Naive B cell (primary cell): Measurements from ENCODE around the gene PDP2. TPM values are rescaled to one million over a fixed set of nuclear protein-coding genes. Genes with fewer than 3 reads are reported as not detected.
A peak's percentile ranks its signal among the peaks of the same experiment; 100 is the strongest.
"Not testable (repeated sequence)": the region's sequence is repeated elsewhere in the genome, so short reads cannot be mapped to it uniquely, and the experiment has no call there.

Experiments used
- ATAC-seq, 2 donors: fragments of 150-1000 bp; cut with Tn5 transposase; 2 replicates each; pipeline ENCODE4 v1.10.0; 2021; ENCODE audit warnings: low read depth in 2 of 2, mild to moderate bottlenecking in 2 of 2, moderate library complexity in 2 of 2
- DNase-seq: peaks from one replicate; pipeline ENCODE4 v3.0.0; 2022
- H3K27ac Mint-ChIP-seq, 6 donors: one replicate each; pipeline ENCODE4 v1.8.0; 2020 to 2022; ENCODE audit warnings: mild to moderate bottlenecking in 6 of 6, mixed read lengths in 6 of 6, moderate library complexity in 5 of 6, inconsistent platforms in 2 of 6
- H3K27me3 Mint-ChIP-seq, 3 donors: one replicate each; pipeline ENCODE4 v1.8.0; 2021 to 2022; ENCODE audit warnings: mixed read lengths in 3 of 3, mild to moderate bottlenecking in 1 of 3
- H3K36me3 Mint-ChIP-seq, 2 donors: one replicate each; pipeline ENCODE4 v1.8.0; 2020 to 2022; ENCODE audit warnings: mixed read lengths in 2 of 2, inconsistent platforms in 1 of 2, mild to moderate bottlenecking in 1 of 2
- H3K4me1 Mint-ChIP-seq, 3 donors: one replicate each; pipeline ENCODE4 v1.8.0; 2020 to 2022; ENCODE audit warnings: mixed read lengths in 3 of 3, inconsistent platforms in 1 of 3, mild to moderate bottlenecking in 1 of 3, moderate library complexity in 1 of 3
- H3K4me3 Mint-ChIP-seq, 8 donors: one replicate each; pipeline ENCODE4 v1.8.0; 2020 to 2022; ENCODE audit warnings: mild to moderate bottlenecking in 8 of 8, mixed read lengths in 8 of 8, moderate library complexity in 8 of 8, inconsistent platforms in 2 of 8
- H3K9me3 Mint-ChIP-seq, 7 donors: one replicate each; pipeline ENCODE4 v1.8.0; 2020 to 2022; ENCODE audit warnings: mixed read lengths in 7 of 7, mild to moderate bottlenecking in 5 of 7, inconsistent platforms in 2 of 7, moderate library complexity in 1 of 7
- polyA plus RNA-seq, 6 donors: library from polyadenylated mRNA; unstranded; fragments of 300-500 nt; fragmentation: Illumina TruSeq; gene quantifications; one replicate each; pipeline ENCODE4 v1.2.3, GENCODE V29; 2021; ENCODE audit warnings: low read depth in 6 of 6

PDP2 gene
- polyA plus RNA-seq, 6 donors from 2014 or later, result 1.4 to 5.8 (median 1.8) TPM

GRCh38 chr16:66858740-66859396, 21.4 kb upstream of the PDP2 start:
- Mint-ChIP-seq H3K36me3 (no peaks in the 10 kb centered on the region), H3K4me1 (no peaks in the 10 kb centered on the region), H3K9me3 (no peaks in the 10 kb centered on the region), H3K27me3 (peaks cover 3 to 7% (median 5%) of the 10 kb centered on the region in 3 donors), H3K4me3 (no peak overlapping the region), H3K27ac (no peak overlapping the region)
- no peak for DNase-seq
- no peak for ATAC-seq

- ATAC-seq (no peak), DNase-seq (no peak)
- Mint-ChIP-seq H3K36me3 (no peaks in the 10 kb centered on the region), H3K27ac (no peak overlapping the region), H3K4me1 (no peaks in the 10 kb centered on the region), H3K27me3 (peaks cover 0 to 5% (median 3%) of the 10 kb centered on the region in 3 donors), H3K4me3 (no peak overlapping the region), H3K9me3 (no peaks in the 10 kb centered on the region)
Observed at GRCh38 chr16:66859397-66860068, 20.8 kb upstream of the PDP2 start.

GRCh38 chr16:66862023-66862520, 18.2 kb upstream of the PDP2 start:
- no peak overlapping the region for H3K27ac Mint-ChIP-seq
- no peaks in the 10 kb centered on the region for H3K4me1 Mint-ChIP-seq
- H3K27me3 Mint-ChIP-seq, result peaks cover 0 to 10% (median 3%) of the 10 kb centered on the region in 3 donors
- ATAC-seq (no peak), DNase-seq (no peak)
- no peaks in the 10 kb centered on the region for H3K36me3 Mint-ChIP-seq
- no peaks in the 10 kb centered on the region for H3K9me3 Mint-ChIP-seq
- no peak overlapping the region for H3K4me3 Mint-ChIP-seq

- ATAC-seq, result no peak
- Mint-ChIP-seq H3K27me3 (peaks cover 8 to 17% (median 8%) of the 10 kb centered on the region in 3 donors), H3K36me3 (no peaks in the 10 kb centered on the region), H3K9me3 (no peaks in the 10 kb centered on the region), H3K27ac (no peak overlapping the region), H3K4me1 (peaks cover 2 to 6% (median 4%) of the 10 kb centered on the region in 3 donors), H3K4me3 (no peak overlapping the region)
- no peak for DNase-seq
Observed at GRCh38 chr16:66863707-66864106, 16.6 kb upstream of the PDP2 start.

- ATAC-seq (no peak), DNase-seq (no peak)
- H3K9me3 Mint-ChIP-seq, result no peaks in the 10 kb centered on the region
- H3K4me3 Mint-ChIP-seq, result no peak overlapping the region
- peaks cover 17 to 22% (median 17%) of the 10 kb centered on the region in 3 donors for H3K4me1 Mint-ChIP-seq
- H3K27me3 Mint-ChIP-seq, result peaks cover 8 to 12% (median 8%) of the 10 kb centered on the region in 3 donors
- no peaks in the 10 kb centered on the region for H3K36me3 Mint-ChIP-seq
- H3K27ac Mint-ChIP-seq, result no peak overlapping the region
Observed at GRCh38 chr16:66869424-66869823, 10.9 kb upstream of the PDP2 start.

GRCh38 chr16:66871363-66871762, 9.0 kb upstream of the PDP2 start:
- not testable (repeated sequence) for H3K36me3 Mint-ChIP-seq, DNase-seq, H3K9me3 Mint-ChIP-seq, H3K27me3 Mint-ChIP-seq, ATAC-seq
- H3K4me1 Mint-ChIP-seq, result peaks cover 17 to 22% (median 18%) of the 10 kb centered on the region in 3 donors
- peak overlapping the region in 1 of 8 donors; percentile 33 for H3K4me3 Mint-ChIP-seq
- peak overlapping the region in 1 of 6 donors; percentile 30 for H3K27ac Mint-ChIP-seq

GRCh38 chr16:66871840-66872239, 8.5 kb upstream of the PDP2 start:
- DNase-seq (no peak), ATAC-seq (no peak)
- H3K4me3 Mint-ChIP-seq, result peak overlapping the region in 2 of 8 donors; percentile 18 to 33
- H3K9me3 Mint-ChIP-seq, result no peaks in the 10 kb centered on the region
- peaks cover 17 to 22% (median 18%) of the 10 kb centered on the region in 3 donors for H3K4me1 Mint-ChIP-seq
- no peaks in the 10 kb centered on the region for H3K36me3 Mint-ChIP-seq
- peak overlapping the region in 1 of 6 donors; percentile 16 for H3K27ac Mint-ChIP-seq
- H3K27me3 Mint-ChIP-seq, result peaks cover 6 to 8% (median 8%) of the 10 kb centered on the region in 3 donors

- Mint-ChIP-seq H3K27ac (no peak overlapping the region), H3K9me3 (no peaks in the 10 kb centered on the region), H3K27me3 (peaks cover 6 to 8% (median 6%) of the 10 kb centered on the region in 3 donors), H3K4me3 (peak overlapping the region in 7 of 8 donors; percentile 65 to 90 (median 76)), H3K36me3 (no peaks in the 10 kb centered on the region), H3K4me1 (peaks cover 16 to 21% (median 18%) of the 10 kb centered on the region in 3 donors)
- ATAC-seq (no peak), DNase-seq (no peak)
Observed at GRCh38 chr16:66872559-66872942, 7.8 kb upstream of the PDP2 start.

GRCh38 chr16:66872943-66873684, 7.2 kb upstream of the PDP2 start:
- DNase-seq (peak; percentile 80), ATAC-seq (peak; percentile 91 to 92)
- Mint-ChIP-seq H3K27me3 (peaks cover 0 to 3% (median under 1%) of the 10 kb centered on the region in 3 donors), H3K36me3 (no peaks in the 10 kb centered on the region), H3K27ac (peak overlapping the region in 3 of 6 donors; percentile 22 to 54 (median 41)), H3K4me3 (peak overlapping the region; percentile 65 to 90 (median 81)), H3K9me3 (no peaks in the 10 kb centered on the region), H3K4me1 (peaks cover 12 to 16% (median 16%) of the 10 kb centered on the region in 3 donors)

- DNase-seq, result no peak
- Mint-ChIP-seq H3K4me1 (peaks cover 12 to 20% (median 16%) of the 10 kb centered on the region in 3 donors), H3K9me3 (no peaks in the 10 kb centered on the region), H3K27ac (peak overlapping the region in 1 of 6 donors; percentile 41), H3K27me3 (peaks cover 0 to 3% (median 0%) of the 10 kb centered on the region in 3 donors), H3K36me3 (no peaks in the 10 kb centered on the region), H3K4me3 (peak overlapping the region in 2 of 8 donors; percentile 62 to 65)
- no peak for ATAC-seq
Observed at GRCh38 chr16:66873685-66874055, 6.6 kb upstream of the PDP2 start.

GRCh38 chr16:66874079-66874775, 6.1 kb upstream of the PDP2 start:
- peak overlapping the region in 3 of 8 donors; percentile 43 to 62 (median 52) for H3K4me3 Mint-ChIP-seq
- no peaks in the 10 kb centered on the region for H3K9me3 Mint-ChIP-seq
- peak overlapping the region in 2 of 6 donors; percentile 36 to 81 for H3K27ac Mint-ChIP-seq
- peaks cover 0 to 3% (median 0%) of the 10 kb centered on the region in 3 donors for H3K27me3 Mint-ChIP-seq
- ATAC-seq (no peak), DNase-seq (no peak)
- H3K4me1 Mint-ChIP-seq, result peaks cover 12 to 20% (median 16%) of the 10 kb centered on the region in 3 donors
- H3K36me3 Mint-ChIP-seq, result no peaks in the 10 kb centered on the region

GRCh38 chr16:66878067-66878466, 2.2 kb upstream of the PDP2 start:
- no peaks in the 10 kb centered on the region for H3K36me3 Mint-ChIP-seq
- no peak for ATAC-seq
- peak overlapping the region in 1 of 6 donors; percentile 57 for H3K27ac Mint-ChIP-seq
- H3K4me1 Mint-ChIP-seq, result peaks cover 20 to 31% (median 22%) of the 10 kb centered on the region in 3 donors
- no peaks in the 10 kb centered on the region for H3K9me3 Mint-ChIP-seq
- peak overlapping the region in 3 of 8 donors; percentile 42 to 79 (median 51) for H3K4me3 Mint-ChIP-seq
- H3K27me3 Mint-ChIP-seq, result peaks cover 0 to under 1% (median 0%) of the 10 kb centered on the region in 3 donors
- no peak for DNase-seq

GRCh38 chr16:66881014-66881417, 701 bp downstream of the PDP2 start:
- ATAC-seq (no peak), DNase-seq (no peak)
- peaks cover 12 to 21% (median 18%) of the 10 kb centered on the region in 3 donors for H3K4me1 Mint-ChIP-seq
- H3K9me3 Mint-ChIP-seq, result no peaks in the 10 kb centered on the region
- no peak overlapping the region for H3K27ac Mint-ChIP-seq
- H3K36me3 Mint-ChIP-seq, result peaks cover 0 to 7% of the 10 kb centered on the region in 2 donors
- H3K27me3 Mint-ChIP-seq, result no peaks in the 10 kb centered on the region
- peak overlapping the region; percentile 75 to 99 (median 96) for H3K4me3 Mint-ChIP-seq
